ENCODE results near the gene TMA16.
"Not testable (repeated sequence)": the region's sequence is repeated elsewhere in the genome, so short reads cannot be mapped to it uniquely, and the experiment has no call there.

TMA16 gene

DNA sequence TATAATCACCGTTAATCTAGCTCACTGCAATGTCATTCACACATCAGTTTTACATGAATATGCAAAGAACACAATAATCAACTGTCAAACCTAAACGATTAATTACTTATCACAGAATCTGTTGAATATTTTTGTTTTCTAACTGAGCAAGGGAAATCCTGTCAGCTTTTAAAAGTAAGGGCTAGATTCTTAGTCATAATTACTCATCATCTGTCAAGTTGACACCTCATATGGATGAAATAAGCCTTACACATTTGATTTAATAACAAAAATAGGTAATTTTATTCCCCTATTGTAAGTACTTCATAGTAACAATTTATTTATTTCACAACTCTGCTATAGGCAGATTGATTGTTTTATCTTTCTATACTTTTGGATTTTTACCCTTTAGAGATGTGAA, 32.7 kb downstream of the TMA16 start:
- in situ Hi-C loops (cut with MboI; ENCODE audit: low pct_unique_long_range_greater_than_20kb, low sequenced_read_pairs, unreplicated experiment) = no loop called here
- DNase-seq (ENCODE audit: low spot score) = no peak
- TF ChIP-seq, protein P1, sequence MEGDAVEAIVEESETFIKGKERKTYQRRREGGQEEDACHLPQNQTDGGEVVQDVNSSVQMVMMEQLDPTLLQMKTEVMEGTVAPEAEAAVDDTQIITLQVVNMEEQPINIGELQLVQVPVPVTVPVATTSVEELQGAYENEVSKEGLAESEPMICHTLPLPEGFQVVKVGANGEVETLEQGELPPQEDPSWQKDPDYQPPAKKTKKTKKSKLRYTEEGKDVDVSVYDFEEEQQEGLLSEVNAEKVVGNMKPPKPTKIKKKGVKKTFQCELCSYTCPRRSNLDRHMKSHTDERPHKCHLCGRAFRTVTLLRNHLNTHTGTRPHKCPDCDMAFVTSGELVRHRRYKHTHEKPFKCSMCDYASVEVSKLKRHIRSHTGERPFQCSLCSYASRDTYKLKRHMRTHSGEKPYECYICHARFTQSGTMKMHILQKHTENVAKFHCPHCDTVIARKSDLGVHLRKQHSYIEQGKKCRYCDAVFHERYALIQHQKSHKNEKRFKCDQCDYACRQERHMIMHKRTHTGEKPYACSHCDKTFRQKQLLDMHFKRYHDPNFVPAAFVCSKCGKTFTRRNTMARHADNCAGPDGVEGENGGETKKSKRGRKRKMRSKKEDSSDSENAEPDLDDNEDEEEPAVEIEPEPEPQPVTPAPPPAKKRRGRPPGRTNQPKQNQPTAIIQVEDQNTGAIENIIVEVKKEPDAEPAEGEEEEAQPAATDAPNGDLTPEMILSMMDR (IDR thresholded peaks at IDR 0.05; ENCODE audit: extremely low read depth, insufficient read depth, missing control alignments) = no peak

DNA sequence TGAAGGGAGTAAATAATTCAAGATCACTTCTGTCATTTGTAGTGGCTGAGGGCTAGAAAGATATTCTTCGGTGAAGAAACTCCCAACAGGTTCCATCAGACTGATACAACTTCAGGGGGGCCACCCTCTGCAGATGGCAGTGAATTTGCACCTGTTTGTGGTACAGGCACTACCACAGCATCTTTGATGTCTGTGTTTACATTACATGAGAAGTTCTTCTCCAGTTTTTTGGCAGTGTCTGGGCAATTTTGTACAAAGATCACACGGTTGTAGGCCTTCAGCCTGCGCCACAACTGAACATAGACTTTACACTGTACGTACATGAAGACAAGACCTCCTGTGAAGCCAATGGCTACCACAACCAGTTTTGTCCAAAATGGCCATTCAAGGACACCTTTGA, 34.2 kb downstream of the TMA16 start:
- in situ Hi-C loops (cut with MboI; ENCODE audit: low pct_unique_long_range_greater_than_20kb, low sequenced_read_pairs, unreplicated experiment) = no loop called here
- no peak for DNase-seq (ENCODE audit: low spot score)
- TF ChIP-seq, protein P1 (IDR thresholded peaks at IDR 0.05; ENCODE audit: extremely low read depth, insufficient read depth, missing control alignments) = no peak

DNA sequence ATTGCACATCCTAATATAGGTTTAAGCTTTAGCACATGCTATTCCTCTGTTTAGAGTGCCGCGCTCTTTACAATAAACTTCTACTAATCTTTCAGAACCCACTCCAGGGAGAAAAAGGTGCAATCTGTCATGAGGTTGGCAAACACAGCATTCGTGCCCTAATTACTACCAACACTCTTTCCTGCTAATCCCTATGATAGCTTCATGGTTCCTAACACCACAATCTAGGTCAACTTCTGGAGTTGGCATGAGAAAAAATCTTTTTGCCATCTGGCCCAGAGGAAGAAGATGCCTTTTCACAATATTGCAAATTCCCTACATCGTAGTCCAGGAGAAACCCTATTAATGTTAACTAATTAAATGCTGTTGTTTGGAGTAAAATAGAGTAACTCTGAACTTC, 39.6 kb downstream of the TMA16 start:
- in situ Hi-C loops (cut with MboI; ENCODE audit: low pct_unique_long_range_greater_than_20kb, low sequenced_read_pairs, unreplicated experiment) = no loop called here
- TF ChIP-seq, protein P1 (IDR thresholded peaks at IDR 0.05; ENCODE audit: extremely low read depth, insufficient read depth, missing control alignments) = no peak
- no peak for DNase-seq (ENCODE audit: low spot score)

DNA sequence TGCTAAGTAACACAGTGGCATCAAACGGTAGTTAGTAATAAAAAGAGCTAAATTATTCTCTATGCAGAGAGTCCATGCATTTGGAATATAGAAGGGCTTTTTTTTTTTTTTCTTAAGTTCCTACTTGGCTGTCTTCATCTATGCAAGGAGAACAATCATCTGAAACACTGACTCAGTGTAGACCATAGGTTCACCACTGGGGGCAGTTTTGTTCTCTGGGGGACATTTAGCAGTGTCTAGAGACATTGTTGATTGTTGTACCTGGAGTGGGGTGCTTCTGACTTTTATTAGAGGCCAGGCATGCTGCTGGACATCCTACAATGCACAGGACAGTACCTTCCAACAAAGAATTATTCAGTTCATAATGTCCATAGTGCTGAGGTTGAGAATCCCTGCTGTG, 41.2 kb downstream of the TMA16 start:
- TF ChIP-seq, protein P1 (IDR thresholded peaks at IDR 0.05; ENCODE audit: extremely low read depth, insufficient read depth, missing control alignments) = peak; percentile 6
- in situ Hi-C loops (cut with MboI; ENCODE audit: low pct_unique_long_range_greater_than_20kb, low sequenced_read_pairs, unreplicated experiment) = no loop called here
- no peak for DNase-seq (ENCODE audit: low spot score)

DNA sequence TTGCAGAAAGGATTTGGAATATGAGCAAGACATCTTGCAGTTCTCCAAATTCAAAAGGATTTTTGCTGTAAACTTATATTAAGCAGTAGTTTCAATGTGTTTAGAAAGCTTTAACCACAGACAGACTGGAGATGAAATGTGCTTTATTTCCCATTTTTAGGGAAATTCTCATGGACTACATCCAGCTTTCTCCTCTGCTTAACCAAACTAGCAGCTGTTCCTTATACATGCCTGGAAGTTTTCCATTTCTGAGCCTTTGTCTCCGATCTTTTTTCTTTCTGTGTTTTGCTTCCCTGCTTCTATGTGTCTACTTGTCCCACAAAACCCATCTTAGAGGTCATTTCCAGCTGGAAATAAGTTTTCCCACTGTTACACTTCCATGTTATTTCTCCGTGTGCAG, 41.6 kb downstream of the TMA16 start:
- DNase-seq (ENCODE audit: low spot score) = no peak
- in situ Hi-C loops (cut with MboI; ENCODE audit: low pct_unique_long_range_greater_than_20kb, low sequenced_read_pairs, unreplicated experiment) = no loop called here
- TF ChIP-seq, protein P1 (IDR thresholded peaks at IDR 0.05; ENCODE audit: extremely low read depth, insufficient read depth, missing control alignments) = no peak

DNA sequence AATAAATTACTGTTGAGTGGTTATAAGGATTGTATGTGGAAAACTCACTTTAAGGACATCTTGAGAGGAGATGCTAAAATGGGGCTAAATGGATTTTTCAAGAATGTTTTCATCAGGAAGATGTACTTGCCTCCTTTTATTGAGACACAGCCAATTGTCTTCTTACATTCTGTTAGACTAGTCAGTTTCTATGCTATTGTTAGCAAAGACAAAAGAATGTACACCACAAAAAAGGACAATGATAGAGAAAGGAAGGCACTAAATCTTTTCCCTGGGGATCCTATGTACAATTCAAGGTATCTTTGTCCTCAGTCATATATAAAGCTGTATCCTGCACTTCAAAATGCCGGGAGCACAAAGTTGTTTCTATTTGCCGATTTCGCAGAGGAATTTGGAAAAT, 42.6 kb downstream of the TMA16 start:
- DNase-seq (ENCODE audit: low spot score) = no peak

DNA sequence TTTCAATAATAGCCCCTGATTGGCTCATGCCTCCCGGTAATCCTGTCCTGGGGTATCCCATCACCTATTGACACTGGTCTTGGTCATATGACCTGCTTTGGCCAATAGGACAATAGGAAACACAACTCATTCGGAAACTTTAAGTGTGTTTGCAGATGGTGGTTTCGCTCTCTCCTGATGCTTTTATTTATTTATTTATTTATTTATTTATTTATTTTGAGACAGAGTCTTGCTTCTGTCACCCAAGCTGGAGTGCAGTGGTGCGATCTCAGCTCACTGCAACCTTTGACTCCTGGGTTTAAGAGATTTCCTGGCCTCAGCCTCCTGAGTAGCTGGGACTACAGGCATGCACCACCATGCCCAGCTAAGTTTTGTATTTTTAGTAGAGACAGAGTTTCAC, 44.3 kb downstream of the TMA16 start:
- in situ Hi-C loops (cut with MboI; ENCODE audit: low pct_unique_long_range_greater_than_20kb, low sequenced_read_pairs, unreplicated experiment) = not testable (repeated sequence)

More for the DNA sequence above, 42.6 kb downstream of the TMA16 start:
- TF ChIP-seq, protein P1 (IDR thresholded peaks at IDR 0.05; ENCODE audit: extremely low read depth, insufficient read depth, missing control alignments) = no peak
- in situ Hi-C loops (cut with MboI; ENCODE audit: low pct_unique_long_range_greater_than_20kb, low sequenced_read_pairs, unreplicated experiment) = no loop called here

More for the DNA sequence above, 44.3 kb downstream of the TMA16 start:
- DNase-seq (ENCODE audit: low spot score) = not testable (repeated sequence)
